ENCODE data around the gene TANGO2. TPM values are rescaled to one million over a fixed set of nuclear protein-coding genes. Genes with fewer than 3 reads are reported as not detected.

Gene TANGO2
- total and polyA plus RNA-seq, 2 of the 8 experiments (the other 6 are each of a cell fraction or from before 2014, with no cell fraction given) = 10.1 to 18.4 TPM

DNA sequence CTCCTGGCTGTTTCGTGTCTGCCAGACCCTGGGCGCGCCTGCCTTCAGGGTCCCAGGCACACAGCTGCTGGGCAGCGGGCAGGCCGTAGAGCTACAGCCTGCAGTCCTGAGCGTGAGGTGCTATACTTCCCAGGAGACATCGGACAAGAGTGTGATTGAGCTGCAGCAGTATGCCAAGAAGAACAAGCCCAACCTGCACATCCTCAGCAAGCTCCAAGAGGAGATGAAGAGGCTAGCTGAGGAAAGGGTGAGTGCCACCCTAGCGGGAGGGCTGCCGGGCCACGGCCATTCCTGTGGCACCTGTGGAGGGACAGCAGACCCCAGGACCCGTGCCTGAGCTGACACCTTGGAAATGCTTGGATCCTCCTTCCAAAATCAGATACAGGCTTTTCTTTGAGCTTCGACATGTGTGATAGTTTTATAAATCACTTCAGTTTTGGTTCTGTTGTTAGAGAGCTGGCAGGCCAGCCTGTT, 87.9 kb downstream of the TANGO2 start:
- no peak overlapping the region for H3K56ac ChIP-seq (replicated peaks; ENCODE audit: insufficient read length, low read depth, low read length)
- H2BK12ac ChIP-seq (ENCODE audit: low read depth, low read length) = no peak overlapping the region
- H2BK15ac ChIP-seq (ENCODE audit: low read length) = no peak overlapping the region
- no peak overlapping the region for H2AFZ ChIP-seq (ENCODE audit: low read length)
- WGBS, 2 experiments (ENCODE audit: extremely low coverage in 1 of 2, insufficient coverage in 1 of 2, insufficient read length in 1 of 2, insufficient replicate concordance in 2 of 2, low coverage in 1 of 2, low lambda C conversion rate in 2 of 2, missing lambda C conversion rate in 1 of 2) = 95% methylated on average over 12 of the region's 12 CpGs; no CpG with 5 or more reads in 1 of the 2 experiments
- FAIRE-seq (no peak), DNase-seq (ENCODE audit: low read depth in 1 of 2, low spot score in 2 of 2) (no peak)
- no peak overlapping the region for H3K23ac ChIP-seq (ENCODE audit: insufficient read length)
- H3K27ac ChIP-seq (ENCODE audit: low read depth, low read length) = no peak overlapping the region
- H3K4me1 ChIP-seq (replicated peaks in 1 of 4; ENCODE audit: control insufficient read depth in 3 of 4, insufficient read depth in 4 of 4, low read length in 3 of 4) = no peaks in the 10 kb centered on the region
- no peak overlapping the region for H3K4me3 ChIP-seq (ENCODE audit: extremely low read depth in 1 of 4, insufficient read depth in 2 of 4, low read depth in 3 of 4, low read length in 4 of 4)
- no peak overlapping the region for H3K4ac ChIP-seq (replicated peaks; ENCODE audit: insufficient read length, low read depth, low read length)
- H3K79me2 ChIP-seq (ENCODE audit: control insufficient read depth in 1 of 2, insufficient read depth in 2 of 2, low read length in 2 of 2) = peaks cover 0 to 1% of the 10 kb centered on the region in 2 experiments; a peak in 2 of 4 replicates
- H2BK20ac ChIP-seq (ENCODE audit: low read length) = no peak overlapping the region
- H3K9me3 ChIP-seq (ENCODE audit: insufficient read depth in 2 of 2, low read depth in 1 of 2, low read length in 1 of 2) = no peaks in the 10 kb centered on the region
- no peak overlapping the region for H4K91ac ChIP-seq (replicated peaks; ENCODE audit: insufficient read length, low read length)
- H2AK5ac ChIP-seq (ENCODE audit: low read depth, low read length) = no peak overlapping the region
- H3K14ac ChIP-seq (ENCODE audit: insufficient read length) = no peak overlapping the region
- no peaks in the 10 kb centered on the region for H3K27me3 ChIP-seq (replicated peaks in 1 of 4; ENCODE audit: control insufficient read depth in 3 of 4, extremely low read depth in 1 of 4, insufficient read depth in 3 of 4, low read length in 3 of 4)
- no peak overlapping the region for H2BK5ac ChIP-seq (ENCODE audit: low read depth, low read length)
- no peak overlapping the region for H4K8ac ChIP-seq (ENCODE audit: extremely low read depth, insufficient read depth, low read length)
- no peak overlapping the region for H3K4me2 ChIP-seq (ENCODE audit: insufficient read depth in 1 of 2, low read depth in 2 of 2, low read length in 2 of 2)
- CTCF ChIA-PET (ENCODE audit: partially characterized antibody) = interaction anchor here (0.8 to 3.2 kb wide), 5 partner anchors 8 to 18 kb away, joined by 3 to 23 read pairs (median 7); no protein-coding TSS in a partner anchor
- no peak overlapping the region for H3K9ac ChIP-seq (replicated peaks in 1 of 4; ENCODE audit: extremely low read depth in 1 of 4, low read depth in 3 of 4, low read length in 3 of 4)
- POLR2A ChIA-PET (ENCODE audit: partially characterized antibody) = interaction anchor here (0.6 to 29.4 kb wide), 6 partner anchors 3 to 299 kb away, joined by 3 to 598 read pairs (median 26); partner anchors contain the start of genes RANBP1 and TRMT2A
- peaks cover 55 to 71% (median 61%) of the 10 kb centered on the region in 4 experiments for H3K36me3 ChIP-seq (ENCODE audit: control insufficient read depth in 2 of 4, insufficient read depth in 4 of 4, low read length in 3 of 4)
- no peaks in the 10 kb centered on the region for H3K23me2 ChIP-seq (ENCODE audit: low read depth, low read length)
- TF ChIP-seq EZH2 (IDR thresholded peaks at IDR 0.05; ENCODE audit: low read depth, low read length, severe bottlenecking) (no peak), TCF12 (IDR thresholded peaks at IDR 0.05; ENCODE audit: low read depth, low read length) (no peak), MAX (IDR thresholded peaks at IDR 0.05) (no peak), POLR2A (IDR thresholded peaks at IDR 0.05; ENCODE audit: control extremely low read depth in 1 of 2, low read depth in 2 of 2, low read length in 2 of 2) (no peak), TBP (IDR thresholded peaks at IDR 0.05; ENCODE audit: low read depth, low read length) (no peak), TAF1 (IDR thresholded peaks at IDR 0.05; ENCODE audit: low read depth, low read length) (no peak), SP4 (IDR thresholded peaks at IDR 0.05; ENCODE audit: low read length) (no peak), SIRT6 (IDR thresholded peaks at IDR 0.05; ENCODE audit: low read length) (no peak)
- TF ChIP-seq, protein P1, sequence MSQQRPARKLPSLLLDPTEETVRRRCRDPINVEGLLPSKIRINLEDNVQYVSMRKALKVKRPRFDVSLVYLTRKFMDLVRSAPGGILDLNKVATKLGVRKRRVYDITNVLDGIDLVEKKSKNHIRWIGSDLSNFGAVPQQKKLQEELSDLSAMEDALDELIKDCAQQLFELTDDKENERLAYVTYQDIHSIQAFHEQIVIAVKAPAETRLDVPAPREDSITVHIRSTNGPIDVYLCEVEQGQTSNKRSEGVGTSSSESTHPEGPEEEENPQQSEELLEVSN (IDR thresholded peaks at IDR 0.05) = no peak
- H2BK120ac ChIP-seq (replicated peaks; ENCODE audit: low read depth, low read length) = no peak overlapping the region
- no peak overlapping the region for H4K5ac ChIP-seq (ENCODE audit: insufficient read length, low read depth, low read length)
- peaks cover 9% of the 10 kb centered on the region for H3K79me1 ChIP-seq (ENCODE audit: low read depth, low read length)
- peaks cover 17 to 45% of the 10 kb centered on the region in 2 experiments for H4K20me1 ChIP-seq (replicated peaks in 1 of 2; ENCODE audit: control insufficient read depth in 1 of 2, insufficient read depth in 2 of 2, low read length in 2 of 2)
- no peak overlapping the region for H3K18ac ChIP-seq (ENCODE audit: extremely low read depth, low read length)

All from H1 (cell line).